ENCODE data around the gene RNF220.
"Not testable (repeated sequence)": the region's sequence is repeated elsewhere in the genome, so short reads cannot be mapped to it uniquely, and the experiment has no call there.

Gene RNF220

DNA sequence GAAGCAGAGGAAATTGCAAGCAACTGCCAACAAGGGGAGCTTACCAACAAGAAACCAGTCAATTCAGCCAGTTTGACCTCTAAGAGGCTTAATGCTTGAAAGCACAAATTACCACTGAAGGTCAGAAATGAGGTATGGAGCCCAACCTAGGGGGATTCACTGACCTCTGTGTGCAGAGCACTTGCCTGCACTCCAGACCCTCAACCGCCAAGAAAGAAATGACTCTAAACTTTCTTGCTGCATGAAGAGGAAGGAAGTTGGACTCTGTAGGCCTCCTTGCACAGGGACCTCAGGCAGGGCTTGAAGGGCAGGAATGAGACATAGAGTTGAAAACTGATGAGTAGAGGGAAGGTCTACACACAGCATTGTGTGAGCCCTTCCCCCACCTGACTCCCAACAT is 279.5 kb downstream of the RNF220 start:
- no peak for DNase-seq

GRCh38 chr1:44685218-44685617 is 280.2 kb downstream of the RNF220 start:
- DNase-seq: no peak

DNA sequence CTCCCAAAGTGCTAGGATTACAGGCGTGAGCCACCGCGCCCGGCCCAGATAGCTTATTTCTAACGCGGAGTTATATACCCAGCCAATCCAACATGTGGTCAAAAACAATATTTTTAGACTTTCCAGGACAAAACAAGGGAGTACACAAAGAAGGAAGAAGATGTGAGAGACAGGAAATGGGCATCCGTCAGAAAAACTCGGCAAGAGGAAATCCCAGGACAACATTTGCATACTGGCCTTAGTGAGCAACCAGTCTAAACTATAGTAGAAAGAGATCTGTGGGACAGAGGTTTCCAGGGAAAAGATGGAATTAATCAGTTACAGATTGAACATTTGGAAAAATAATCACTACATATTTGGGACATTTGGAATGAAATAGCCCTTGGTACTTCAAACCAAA is 280.8 kb downstream of the RNF220 start:
- DNase-seq: no peak

DNA sequence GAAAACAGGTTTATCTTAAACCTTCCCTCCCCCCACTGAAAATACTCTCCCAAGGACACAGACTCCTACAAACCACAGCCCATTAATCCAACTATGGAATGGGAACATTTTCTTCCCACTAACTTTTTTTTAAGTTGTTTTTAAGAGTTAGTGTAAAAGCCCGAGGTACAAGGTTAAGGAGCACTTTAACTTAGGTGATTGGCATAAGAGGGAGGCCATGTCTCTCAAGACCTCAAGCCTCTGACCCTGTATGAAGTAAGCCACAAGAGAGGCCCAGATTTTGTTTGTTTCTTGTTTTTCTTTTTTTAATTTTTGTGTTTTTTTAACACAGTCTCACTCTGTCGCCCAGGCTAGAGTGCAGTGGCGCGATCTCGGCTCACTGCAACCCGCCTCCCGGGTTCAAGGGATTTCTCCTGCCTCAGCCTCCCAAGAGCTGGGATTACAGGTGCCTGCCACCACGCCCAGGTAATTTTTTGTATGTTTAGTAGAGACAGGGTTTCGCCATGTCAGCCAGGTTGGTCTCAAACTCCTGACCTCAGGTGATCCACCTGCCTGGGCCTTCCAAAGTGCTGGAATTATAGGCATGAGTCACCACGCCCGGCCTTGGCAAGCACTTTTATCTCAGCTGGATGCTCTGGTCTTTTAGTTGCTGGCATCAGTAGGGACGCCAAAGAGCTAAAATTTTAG is 283.8 kb downstream of the RNF220 start:
- no peak for DNase-seq

- no peak for DNase-seq
Observed at GRCh38 chr1:44689447-44689765, 284.4 kb downstream of the RNF220 start.

GRCh38 chr1:44693159-44693558 is 288.1 kb downstream of the RNF220 start:
- DNase-seq: no peak

DNA sequence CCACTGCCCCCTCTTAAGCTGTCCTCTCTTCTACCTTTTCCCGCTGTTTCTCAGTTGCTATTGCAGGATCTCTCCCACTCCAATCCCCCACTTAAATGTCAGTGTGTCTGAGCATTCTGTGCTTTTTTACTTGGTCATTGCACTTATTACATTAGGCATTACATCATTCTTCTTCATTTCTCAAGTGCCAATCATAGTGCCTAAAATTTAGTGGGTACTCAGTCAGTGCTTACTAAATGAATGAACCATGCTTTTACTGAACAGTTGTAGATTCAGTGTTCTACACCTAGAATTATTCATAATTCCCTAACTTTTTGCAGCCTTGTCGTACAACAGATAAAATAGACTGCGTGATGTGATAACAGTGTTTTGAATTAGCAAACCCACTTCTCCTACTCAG is 288.8 kb downstream of the RNF220 start:
- no peak for DNase-seq

GRCh38 chr1:44694863-44695478 is 289.9 kb downstream of the RNF220 start:
- DNase-seq: no peak

DNA sequence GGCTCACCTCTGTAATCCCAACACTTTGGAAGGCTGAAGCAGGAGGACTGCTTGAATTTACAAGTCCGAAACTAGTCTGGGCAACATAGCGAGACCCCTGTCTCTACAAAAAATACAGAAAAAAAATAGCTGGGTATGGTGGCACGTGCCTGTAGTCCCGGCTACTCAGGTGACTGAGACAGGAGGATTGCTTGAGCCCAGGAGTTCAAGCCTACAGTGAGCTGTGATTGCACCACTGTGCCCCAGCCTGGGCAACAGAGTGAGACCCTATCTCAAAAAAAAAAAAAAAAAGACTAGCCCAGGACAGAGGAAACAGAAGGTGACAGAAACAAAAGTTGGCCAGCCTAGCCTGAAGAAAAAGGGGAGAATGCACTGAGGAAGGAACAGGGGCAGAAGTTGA is 290.6 kb downstream of the RNF220 start:
- DNase-seq: no peak

- DNase-seq: no peak
Observed at GRCh38 chr1:44696101-44696500, 291.0 kb downstream of the RNF220 start.

GRCh38 chr1:44696789-44697345 is 291.8 kb downstream of the RNF220 start:
- no peak for DNase-seq

DNA sequence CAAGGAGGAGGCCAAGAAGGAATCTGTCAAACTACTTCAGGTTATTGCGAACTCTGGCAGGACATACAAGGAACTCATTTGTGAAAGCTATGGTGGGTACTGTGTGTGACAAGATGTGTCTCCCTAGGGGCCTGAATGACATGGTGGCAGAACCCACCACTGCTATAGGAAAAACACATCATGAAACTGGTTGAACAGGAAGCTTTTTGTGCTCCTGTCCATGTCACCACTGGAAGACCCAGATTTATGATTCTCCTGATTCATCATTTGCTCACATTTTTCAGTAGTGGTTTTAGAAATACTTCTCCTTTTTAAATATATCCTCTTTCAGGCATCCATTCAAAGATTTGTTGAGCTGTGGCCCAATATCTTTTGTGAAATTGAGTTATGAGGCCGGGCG is 293.1 kb downstream of the RNF220 start:
- no peak for DNase-seq

GRCh38 chr1:44699375-44699774 is 294.3 kb downstream of the RNF220 start:
- DNase-seq: not testable (repeated sequence)

DNA sequence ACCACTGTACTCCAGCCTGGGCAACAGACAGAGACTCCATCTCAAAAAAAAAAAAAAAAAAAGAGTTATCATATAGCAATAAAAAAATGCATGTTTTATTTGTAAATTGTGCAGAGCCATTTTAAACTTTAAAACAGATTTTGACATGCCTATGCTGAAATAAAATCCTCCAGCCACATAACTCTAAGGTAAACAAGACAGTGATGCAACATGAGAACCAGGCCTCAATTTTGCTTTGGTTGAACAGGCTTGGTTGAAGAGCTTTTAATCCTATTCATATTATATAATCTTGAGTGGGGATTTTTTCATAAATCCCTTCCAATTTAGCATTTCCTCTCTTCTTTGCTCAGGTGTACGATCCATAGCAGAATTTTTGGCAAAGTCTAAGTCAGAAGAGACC is 295.5 kb downstream of the RNF220 start:
- DNase-seq: no peak

DNA sequence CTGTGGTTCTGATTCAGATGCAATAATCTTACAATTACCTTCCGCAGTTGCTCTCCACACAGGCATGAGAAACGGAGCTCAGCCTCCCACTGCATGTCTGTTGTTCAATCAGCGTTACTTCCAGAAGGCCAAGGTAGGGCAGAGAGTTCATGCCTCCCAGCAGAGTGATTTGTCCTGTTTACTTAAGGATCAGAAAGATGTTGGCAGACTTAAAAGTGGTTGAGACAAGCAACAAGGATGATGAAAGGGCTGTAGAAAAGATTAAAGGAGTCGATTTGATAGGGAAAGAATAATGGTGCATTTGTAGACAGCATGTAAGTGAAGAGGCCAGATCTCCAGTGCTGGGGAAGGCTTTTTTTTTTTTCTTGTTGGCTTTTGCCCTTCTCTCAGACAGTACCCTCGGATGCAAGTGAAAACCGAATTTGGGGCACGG is 296.1 kb downstream of the RNF220 start:
- DNase-seq: no peak
